ENCODE results near the gene AP1S3.

The AP1S3 gene

GRCh38 chr2:223711596-223712326, 125.6 kb downstream of the AP1S3 start:
- Histone ChIP-seq H3K4me1 (ENCODE audit: low read length) (no peaks in the 10 kb centered on the region), H3K27me3 (replicated peaks; ENCODE audit: insufficient read depth, low read length) (no peaks in the 10 kb centered on the region), H4K20me1 (ENCODE audit: insufficient read depth, low read length) (no peaks in the 10 kb centered on the region), H3K9me3 (replicated peaks; ENCODE audit: insufficient read depth, low read length) (no peaks in the 10 kb centered on the region), H3K4me3 (ENCODE audit: low read length) (no peak overlapping the region), H2AFZ (ENCODE audit: low read length) (no peak overlapping the region), H3K36me3 (replicated peaks; ENCODE audit: insufficient read depth, low read length) (no peaks in the 10 kb centered on the region), H3F3A (ENCODE audit: insufficient read depth, low read length) (no peaks in the 10 kb centered on the region), H3K9me2 (replicated peaks; ENCODE audit: insufficient read depth, low read length) (no peaks in the 10 kb centered on the region), H3K79me2 (ENCODE audit: low read length) (no peaks in the 10 kb centered on the region), H3K4me2 (ENCODE audit: low read depth, low read length) (no peak overlapping the region), H3K27ac (ENCODE audit: low read length) (no peak overlapping the region), H3K9ac (ENCODE audit: low read length) (no peak overlapping the region)
- DNase-seq = no peak
- TF ChIP-seq CTCF (IDR thresholded peaks at IDR 0.05; ENCODE audit: low read length) = no peak
- TF ChIP-seq EZH2 (optimal IDR thresholded peaks at IDR 0.05; ENCODE audit: low read depth, low read length) = no peak
- no peak for TF ChIP-seq EZH2phosphoT487 (IDR thresholded peaks at IDR 0.05; ENCODE audit: low read length)

Data from MM.1S (cell line).